Retinal pigment epithelial cell (primary cell): Measurements from ENCODE around the gene FLII.
A peak's percentile ranks its signal among the peaks of the same experiment; 100 is the strongest.

Experiments
- DNase-seq: peaks from one replicate; pipeline ENCODE4 v3.0.0-alpha.2; 2010; ENCODE audit warnings: low read depth
- H3K4me3 ChIP-seq: 2 replicates; pipeline ENCODE4 v1.5.1; 2011; ENCODE audit warnings: mild to moderate bottlenecking, low read length, control low read depth, moderate library complexity
- CTCF ChIP-seq: conservative IDR thresholded peaks from 2 replicates; pipeline ENCODE4 v1.5.1; 2011; ENCODE audit warnings: low read depth, low read length, control low read depth, inconsistent platforms

Gene FLII

GRCh38 chr17:18267366-18267765 is 8.8 kb upstream of the FLII start:
- no peak for TF ChIP-seq CTCF
- no peak for DNase-seq
- no peak overlapping the region for H3K4me3 ChIP-seq

GRCh38 chr17:18263885-18264682 is 5.5 kb upstream of the FLII start:
- H3K4me3 ChIP-seq: no peak overlapping the region
- DNase-seq: no peak
- no peak for TF ChIP-seq CTCF

GRCh38 chr17:18262641-18263040 is 4.1 kb upstream of the FLII start:
- no peak overlapping the region for H3K4me3 ChIP-seq
- DNase-seq: no peak
- TF ChIP-seq CTCF: no peak

- no peak for DNase-seq
- no peak for TF ChIP-seq CTCF
- H3K4me3 ChIP-seq: no peak overlapping the region
Observed at GRCh38 chr17:18262111-18262510, 3.6 kb upstream of the FLII start.

- no peak for TF ChIP-seq CTCF
- peak overlapping the region; percentile 83 for H3K4me3 ChIP-seq
Observed at GRCh38 chr17:18261659-18262058, 3.1 kb upstream of the FLII start.

GRCh38 chr17:18261146-18261515 is 2.6 kb upstream of the FLII start:
- TF ChIP-seq CTCF: no peak
- DNase-seq: no peak
- H3K4me3 ChIP-seq: peak overlapping the region; percentile 83

More at GRCh38 chr17:18261659-18262058, 3.1 kb upstream of the FLII start:
- no peak for DNase-seq
